Measurements from ENCODE around the gene MAP4. TPM values are rescaled to one million over a fixed set of nuclear protein-coding genes. Genes with fewer than 3 reads are reported as not detected.

MAP4 gene
- polyA plus RNA-seq, 1 donor from 2014 or later = 186 TPM

DNA sequence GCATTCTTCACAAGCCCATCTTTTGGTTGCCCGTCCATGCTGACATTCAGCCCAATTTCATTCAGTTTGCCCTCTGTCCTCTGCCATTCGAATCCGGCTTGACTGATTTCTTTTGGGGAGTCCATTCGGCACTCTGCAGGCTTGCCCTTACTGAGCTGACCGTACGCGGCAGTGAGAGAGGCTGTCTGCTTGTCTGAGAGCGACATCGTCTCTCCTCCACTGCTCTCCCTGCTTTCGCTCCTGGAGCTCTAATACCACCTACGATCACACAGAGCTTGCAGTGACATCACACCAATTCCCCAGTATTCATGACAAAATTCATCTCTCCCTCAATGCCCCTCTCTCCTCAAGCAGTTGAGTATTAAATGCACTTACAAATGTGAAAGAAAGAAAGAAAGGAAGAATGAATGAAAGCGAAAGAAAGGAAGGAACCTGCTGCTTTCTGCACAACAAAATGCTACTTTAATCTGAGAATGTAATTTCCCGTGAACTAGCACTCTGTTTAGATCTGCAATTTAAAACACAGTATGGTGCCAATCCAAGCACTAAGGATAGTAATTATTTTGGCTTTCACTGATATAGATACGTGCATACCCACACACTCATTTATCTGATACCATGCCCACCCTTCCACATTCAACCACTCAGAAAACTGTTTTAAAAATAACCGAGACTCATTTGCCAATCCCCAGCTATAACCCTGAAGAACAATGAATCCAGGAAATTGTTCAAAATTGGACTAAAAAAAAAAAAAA lies 123.8 kb downstream of the MAP4 start:
- Histone ChIP-seq H3K9me2 (ENCODE audit: insufficient read depth, low read length) (no peaks in the 10 kb centered on the region), H3K4me2 (ENCODE audit: low read length) (peak overlapping the region; percentile 82), H3K9me3 (ENCODE audit: low read length) (no peaks in the 10 kb centered on the region), H2AFZ (ENCODE audit: low read depth, low read length) (peak overlapping the region; percentile 48), H3K27me3 (ENCODE audit: insufficient read depth, low read depth, low read length) (no peaks in the 10 kb centered on the region), H3K79me2 (replicated peaks; ENCODE audit: insufficient read depth, low read length) (peaks cover 29% of the 10 kb centered on the region), H3K9ac (ENCODE audit: low read length) (peak overlapping the region; percentile 88), H3F3A (ENCODE audit: insufficient read depth, low read length, poor library complexity, severe bottlenecking) (peaks cover 7% of the 10 kb centered on the region), H4K20me1 (ENCODE audit: insufficient read depth) (no peaks in the 10 kb centered on the region), H3K4me3 (ENCODE audit: low read length) (peak overlapping the region; percentile 66), H3K27ac (ENCODE audit: low read length) (peak overlapping the region; percentile 98), H3K36me3 (ENCODE audit: insufficient read depth, low read length) (no peaks in the 10 kb centered on the region)
- no peak for TF ChIP-seq EZH2 (IDR thresholded peaks at IDR 0.05; ENCODE audit: borderline replicate concordance, insufficient read depth, low read length, poor library complexity, severe bottlenecking)
- TF ChIP-seq TAF1 (IDR thresholded peaks at IDR 0.05; ENCODE audit: low read depth) = no peak
- TF ChIP-seq REST (IDR thresholded peaks at IDR 0.05; ENCODE audit: borderline replicate concordance) = peak; percentile 36
- no peak for TF ChIP-seq SMC3 (conservative IDR thresholded peaks at IDR 0.05; ENCODE audit: poor library complexity)
- TF ChIP-seq CTCF (IDR thresholded peaks at IDR 0.05; ENCODE audit: poor library complexity, severe bottlenecking) = no peak
- TF ChIP-seq EP300 (conservative IDR thresholded peaks at IDR 0.05; ENCODE audit: poor library complexity, severe bottlenecking) = peak; percentile 6
- TF ChIP-seq RAD21 (conservative IDR thresholded peaks at IDR 0.05) = no peak
- peak; percentile 80 for TF ChIP-seq POLR2AphosphoS5 (IDR thresholded peaks at IDR 0.05)
- TF ChIP-seq MXI1 (conservative IDR thresholded peaks at IDR 0.05; ENCODE audit: poor library complexity, severe bottlenecking) = no peak

- Histone ChIP-seq H4K20me1 (ENCODE audit: insufficient read depth) (no peaks in the 10 kb centered on the region), H3K27ac (ENCODE audit: low read length) (peak overlapping the region; percentile 98), H2AFZ (ENCODE audit: low read depth, low read length) (peak overlapping the region; percentile 48), H3K4me3 (ENCODE audit: low read length) (peak overlapping the region; percentile 66), H3K79me2 (replicated peaks; ENCODE audit: insufficient read depth, low read length) (peaks cover 31% of the 10 kb centered on the region), H3K9me3 (ENCODE audit: low read length) (no peaks in the 10 kb centered on the region), H3K9me2 (ENCODE audit: insufficient read depth, low read length) (no peaks in the 10 kb centered on the region), H3K4me2 (ENCODE audit: low read length) (peak overlapping the region; percentile 82), H3F3A (ENCODE audit: insufficient read depth, low read length, poor library complexity, severe bottlenecking) (peaks cover 7% of the 10 kb centered on the region), H3K27me3 (ENCODE audit: insufficient read depth, low read depth, low read length) (no peaks in the 10 kb centered on the region), H3K9ac (ENCODE audit: low read length) (peak overlapping the region; percentile 88), H3K36me3 (ENCODE audit: insufficient read depth, low read length) (no peaks in the 10 kb centered on the region)
- TF ChIP-seq MXI1 (conservative IDR thresholded peaks at IDR 0.05; ENCODE audit: poor library complexity, severe bottlenecking) (no peak), POLR2AphosphoS5 (IDR thresholded peaks at IDR 0.05) (peak; percentile 6), TAF1 (IDR thresholded peaks at IDR 0.05; ENCODE audit: low read depth) (no peak)
Measured at GRCh38 chr3:47891613-47892005, 124.6 kb downstream of the MAP4 start.
